Glutamatergic neuron (in vitro differentiated cells): Measurements from ENCODE around the gene MAPT. TPM values are rescaled to one million over a fixed set of nuclear protein-coding genes. Genes with fewer than 3 reads are reported as not detected.

ENCODE experiments used
- DNase-seq: peaks from one replicate; pipeline ENCODE4 v3.0.0; 2022
- H3K27ac Mint-ChIP-seq: one replicate; pipeline ENCODE4 v1.8.0; 2020; ENCODE audit warnings: mild to moderate bottlenecking, mixed read lengths, inconsistent platforms; ENCODE audit not compliant: unreplicated experiment
- H3K27me3 Mint-ChIP-seq: one replicate; pipeline ENCODE4 v1.8.0; 2020; ENCODE audit warnings: mild to moderate bottlenecking, moderate library complexity, mixed read lengths, inconsistent platforms; ENCODE audit not compliant: unreplicated experiment
- H3K36me3 Mint-ChIP-seq: one replicate; pipeline ENCODE4 v1.8.0; 2020; ENCODE audit warnings: mild to moderate bottlenecking, mixed read lengths, inconsistent platforms; ENCODE audit not compliant: unreplicated experiment
- H3K4me1 Mint-ChIP-seq: one replicate; pipeline ENCODE4 v1.8.0; 2020; ENCODE audit warnings: mild to moderate bottlenecking, low read depth, mixed read lengths, inconsistent platforms; ENCODE audit not compliant: unreplicated experiment
- H3K4me3 Mint-ChIP-seq: one replicate; pipeline ENCODE4 v1.8.0; 2020; ENCODE audit warnings: mild to moderate bottlenecking, mixed read lengths, inconsistent platforms; ENCODE audit not compliant: unreplicated experiment
- H3K9me3 Mint-ChIP-seq: one replicate; pipeline ENCODE4 v1.8.0; 2020; ENCODE audit warnings: mild to moderate bottlenecking, moderate library complexity, mixed read lengths, inconsistent platforms; ENCODE audit not compliant: unreplicated experiment
- total RNA-seq: library from RNA; stranded (reverse); fragmentation: NEBNext Ultra II Directional; extraction: Animal tissue kit (Norgen Biotek cat#: 25700); gene quantifications from one replicate; pipeline ENCODE4 v1.2.1, GENCODE V29; 2021; ENCODE audit not compliant: unreplicated experiment
- TF ChIP-seq, protein P1 (sequence below): fragments of 200-600 bp; sonication (generic); IDR thresholded peaks from one replicate; pipeline ENCODE4 v1.5.0; 2021; ENCODE audit not compliant: partially characterized antibody, unreplicated experiment

The MAPT gene
- total RNA-seq, 1 donor from 2014 or later = 123 TPM

DNA sequence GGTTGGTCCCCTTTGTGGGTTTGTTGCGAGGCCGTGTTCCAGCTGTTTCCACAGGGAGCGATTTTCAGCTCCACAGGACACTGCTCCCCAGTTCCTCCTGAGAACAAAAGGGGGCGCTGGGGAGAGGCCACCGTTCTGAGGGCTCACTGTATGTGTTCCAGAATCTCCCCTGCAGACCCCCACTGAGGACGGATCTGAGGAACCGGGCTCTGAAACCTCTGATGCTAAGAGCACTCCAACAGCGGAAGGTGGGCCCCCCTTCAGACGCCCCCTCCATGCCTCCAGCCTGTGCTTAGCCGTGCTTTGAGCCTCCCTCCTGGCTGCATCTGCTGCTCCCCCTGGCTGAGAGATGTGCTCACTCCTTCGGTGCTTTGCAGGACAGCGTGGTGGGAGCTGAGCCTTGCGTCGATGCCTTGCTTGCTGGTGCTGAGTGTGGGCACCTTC is 77.4 kb downstream of the MAPT start:
- H3K36me3 Mint-ChIP-seq = peaks cover 16% of the 10 kb centered on the region
- peaks cover 5% of the 10 kb centered on the region for H3K4me1 Mint-ChIP-seq
- TF ChIP-seq, protein P1, sequence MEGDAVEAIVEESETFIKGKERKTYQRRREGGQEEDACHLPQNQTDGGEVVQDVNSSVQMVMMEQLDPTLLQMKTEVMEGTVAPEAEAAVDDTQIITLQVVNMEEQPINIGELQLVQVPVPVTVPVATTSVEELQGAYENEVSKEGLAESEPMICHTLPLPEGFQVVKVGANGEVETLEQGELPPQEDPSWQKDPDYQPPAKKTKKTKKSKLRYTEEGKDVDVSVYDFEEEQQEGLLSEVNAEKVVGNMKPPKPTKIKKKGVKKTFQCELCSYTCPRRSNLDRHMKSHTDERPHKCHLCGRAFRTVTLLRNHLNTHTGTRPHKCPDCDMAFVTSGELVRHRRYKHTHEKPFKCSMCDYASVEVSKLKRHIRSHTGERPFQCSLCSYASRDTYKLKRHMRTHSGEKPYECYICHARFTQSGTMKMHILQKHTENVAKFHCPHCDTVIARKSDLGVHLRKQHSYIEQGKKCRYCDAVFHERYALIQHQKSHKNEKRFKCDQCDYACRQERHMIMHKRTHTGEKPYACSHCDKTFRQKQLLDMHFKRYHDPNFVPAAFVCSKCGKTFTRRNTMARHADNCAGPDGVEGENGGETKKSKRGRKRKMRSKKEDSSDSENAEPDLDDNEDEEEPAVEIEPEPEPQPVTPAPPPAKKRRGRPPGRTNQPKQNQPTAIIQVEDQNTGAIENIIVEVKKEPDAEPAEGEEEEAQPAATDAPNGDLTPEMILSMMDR = no peak
- no peak overlapping the region for H3K4me3 Mint-ChIP-seq
- DNase-seq = no peak
- no peak overlapping the region for H3K27ac Mint-ChIP-seq
- peaks cover 15% of the 10 kb centered on the region for H3K27me3 Mint-ChIP-seq
- H3K9me3 Mint-ChIP-seq = peaks cover 3% of the 10 kb centered on the region

GRCh38 chr17:45972531-45972930 is 78.2 kb downstream of the MAPT start:
- Mint-ChIP-seq H3K4me3 (no peak overlapping the region), H3K27ac (peak overlapping the region; percentile 8), H3K27me3 (peaks cover 15% of the 10 kb centered on the region), H3K4me1 (peaks cover 5% of the 10 kb centered on the region), H3K36me3 (peaks cover 16% of the 10 kb centered on the region), H3K9me3 (peaks cover 3% of the 10 kb centered on the region)
- TF ChIP-seq, protein P1 = no peak
- DNase-seq = no peak

- no peak overlapping the region for H3K27ac Mint-ChIP-seq
- H3K27me3 Mint-ChIP-seq = peaks cover 12% of the 10 kb centered on the region
- peaks cover 12% of the 10 kb centered on the region for H3K36me3 Mint-ChIP-seq
- TF ChIP-seq, protein P1 = no peak
- peaks cover 5% of the 10 kb centered on the region for H3K4me1 Mint-ChIP-seq
- peaks cover 3% of the 10 kb centered on the region for H3K9me3 Mint-ChIP-seq
- no peak for DNase-seq
- H3K4me3 Mint-ChIP-seq = no peak overlapping the region
Measured at GRCh38 chr17:45973099-45973780, 78.9 kb downstream of the MAPT start.

DNA sequence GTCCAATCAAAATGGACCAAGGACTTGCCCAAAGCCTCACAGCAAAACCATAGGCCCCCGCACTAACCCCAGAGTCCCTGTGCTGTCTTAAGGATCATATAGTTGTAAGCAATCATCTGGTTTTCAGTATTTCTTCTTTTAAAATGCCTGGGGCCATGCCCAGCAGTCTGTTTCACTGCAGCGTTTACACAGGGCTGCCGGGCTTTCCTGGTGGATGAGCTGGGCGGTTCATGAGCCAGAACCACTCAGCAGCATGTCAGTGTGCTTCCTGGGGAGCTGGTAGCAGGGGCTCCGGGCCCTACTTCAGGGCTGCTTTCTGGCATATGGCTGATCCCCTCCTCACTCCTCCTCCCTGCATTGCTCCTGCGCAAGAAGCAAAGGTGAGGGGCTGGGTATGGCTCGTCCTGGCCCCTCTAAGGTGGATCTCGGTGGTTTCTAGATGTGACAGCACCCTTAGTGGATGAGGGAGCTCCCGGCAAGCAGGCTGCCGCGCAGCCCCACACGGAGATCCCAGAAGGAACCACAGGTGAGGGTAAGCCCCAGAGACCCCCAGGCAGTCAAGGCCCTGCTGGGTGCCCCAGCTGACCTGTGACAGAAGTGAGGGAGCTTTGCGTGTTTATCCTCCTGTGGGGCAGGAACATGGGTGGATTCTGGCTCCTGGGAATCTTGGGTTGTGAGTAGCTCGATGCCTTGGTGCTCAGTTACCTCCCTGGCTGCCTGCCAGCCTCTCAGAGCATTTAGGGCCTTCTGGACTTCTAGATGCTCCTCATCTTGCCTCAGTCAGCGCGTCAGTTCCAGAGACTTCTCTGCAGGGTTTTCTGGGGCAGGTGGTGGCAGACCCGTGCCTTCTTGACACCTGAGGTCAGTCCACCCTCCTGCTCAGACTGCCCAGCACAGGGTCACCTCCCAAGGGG is 79.8 kb downstream of the MAPT start:
- Mint-ChIP-seq H3K27ac (no peak overlapping the region), H3K9me3 (peaks cover 3% of the 10 kb centered on the region), H3K4me1 (peaks cover 5% of the 10 kb centered on the region), H3K4me3 (no peak overlapping the region), H3K36me3 (peaks cover 12% of the 10 kb centered on the region), H3K27me3 (peaks cover 12% of the 10 kb centered on the region)
- TF ChIP-seq, protein P1 = no peak
- no peak for DNase-seq
